Endothelial cell (in vitro differentiated cells): ENCODE results near the gene CUEDC1. TPM values are rescaled to one million over a fixed set of nuclear protein-coding genes. Genes with fewer than 3 reads are reported as not detected.

Experiments
- DNase-seq: peaks from one replicate; pipeline ENCODE4 v3.0.0; 2021; ENCODE audit warnings: low spot score
- H3K27ac Mint-ChIP-seq: one replicate; pipeline ENCODE4 v1.8.0; 2021; ENCODE audit warnings: mixed read lengths, inconsistent platforms; ENCODE audit not compliant: unreplicated experiment
- H3K27me3 Mint-ChIP-seq: one replicate; pipeline ENCODE4 v1.8.0; 2021; ENCODE audit warnings: mild to moderate bottlenecking, moderate library complexity, mixed read lengths, inconsistent platforms; ENCODE audit not compliant: unreplicated experiment
- H3K36me3 Mint-ChIP-seq: one replicate; pipeline ENCODE4 v1.8.0; 2021; ENCODE audit warnings: mild to moderate bottlenecking, low read depth, mixed read lengths, inconsistent platforms; ENCODE audit not compliant: unreplicated experiment
- H3K4me1 Mint-ChIP-seq: one replicate; pipeline ENCODE4 v1.8.0; 2021; ENCODE audit warnings: mild to moderate bottlenecking, mixed read lengths, inconsistent platforms; ENCODE audit not compliant: unreplicated experiment
- H3K4me3 Mint-ChIP-seq: one replicate; pipeline ENCODE4 v1.8.0; 2021; ENCODE audit warnings: mild to moderate bottlenecking, mixed read lengths, inconsistent platforms; ENCODE audit not compliant: unreplicated experiment
- H3K9me3 Mint-ChIP-seq: one replicate; pipeline ENCODE4 v1.8.0; 2021; ENCODE audit warnings: mixed read lengths, inconsistent platforms; ENCODE audit not compliant: unreplicated experiment
- total RNA-seq: library from RNA; stranded (reverse); fragmentation: NEBNext Ultra II Directional; extraction: Animal tissue kit (Norgen Biotek cat#: 25700); gene quantifications from one replicate; pipeline ENCODE4 v1.2.1, GENCODE V29; 2021; ENCODE audit not compliant: unreplicated experiment
- TF ChIP-seq, protein P1 (sequence below): fragments of 200-600 bp; sonication (generic); IDR thresholded peaks from one replicate; pipeline ENCODE4 v1.5.0; 2021; ENCODE audit warnings: antibody characterized with exemption; ENCODE audit not compliant: unreplicated experiment

Gene CUEDC1
- total RNA-seq, 1 donor from 2014 or later = 13.3 TPM

GRCh38 chr17:57858838-57859237 lies 96.4 kb downstream of the CUEDC1 start:
- no peaks in the 10 kb centered on the region for H3K9me3 Mint-ChIP-seq
- H3K27ac Mint-ChIP-seq = no peak overlapping the region
- peaks cover 6% of the 10 kb centered on the region for H3K27me3 Mint-ChIP-seq
- DNase-seq = no peak
- peaks cover 9% of the 10 kb centered on the region for H3K4me1 Mint-ChIP-seq
- no peaks in the 10 kb centered on the region for H3K36me3 Mint-ChIP-seq
- no peak overlapping the region for H3K4me3 Mint-ChIP-seq
- TF ChIP-seq, protein P1, sequence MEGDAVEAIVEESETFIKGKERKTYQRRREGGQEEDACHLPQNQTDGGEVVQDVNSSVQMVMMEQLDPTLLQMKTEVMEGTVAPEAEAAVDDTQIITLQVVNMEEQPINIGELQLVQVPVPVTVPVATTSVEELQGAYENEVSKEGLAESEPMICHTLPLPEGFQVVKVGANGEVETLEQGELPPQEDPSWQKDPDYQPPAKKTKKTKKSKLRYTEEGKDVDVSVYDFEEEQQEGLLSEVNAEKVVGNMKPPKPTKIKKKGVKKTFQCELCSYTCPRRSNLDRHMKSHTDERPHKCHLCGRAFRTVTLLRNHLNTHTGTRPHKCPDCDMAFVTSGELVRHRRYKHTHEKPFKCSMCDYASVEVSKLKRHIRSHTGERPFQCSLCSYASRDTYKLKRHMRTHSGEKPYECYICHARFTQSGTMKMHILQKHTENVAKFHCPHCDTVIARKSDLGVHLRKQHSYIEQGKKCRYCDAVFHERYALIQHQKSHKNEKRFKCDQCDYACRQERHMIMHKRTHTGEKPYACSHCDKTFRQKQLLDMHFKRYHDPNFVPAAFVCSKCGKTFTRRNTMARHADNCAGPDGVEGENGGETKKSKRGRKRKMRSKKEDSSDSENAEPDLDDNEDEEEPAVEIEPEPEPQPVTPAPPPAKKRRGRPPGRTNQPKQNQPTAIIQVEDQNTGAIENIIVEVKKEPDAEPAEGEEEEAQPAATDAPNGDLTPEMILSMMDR = no peak

DNA sequence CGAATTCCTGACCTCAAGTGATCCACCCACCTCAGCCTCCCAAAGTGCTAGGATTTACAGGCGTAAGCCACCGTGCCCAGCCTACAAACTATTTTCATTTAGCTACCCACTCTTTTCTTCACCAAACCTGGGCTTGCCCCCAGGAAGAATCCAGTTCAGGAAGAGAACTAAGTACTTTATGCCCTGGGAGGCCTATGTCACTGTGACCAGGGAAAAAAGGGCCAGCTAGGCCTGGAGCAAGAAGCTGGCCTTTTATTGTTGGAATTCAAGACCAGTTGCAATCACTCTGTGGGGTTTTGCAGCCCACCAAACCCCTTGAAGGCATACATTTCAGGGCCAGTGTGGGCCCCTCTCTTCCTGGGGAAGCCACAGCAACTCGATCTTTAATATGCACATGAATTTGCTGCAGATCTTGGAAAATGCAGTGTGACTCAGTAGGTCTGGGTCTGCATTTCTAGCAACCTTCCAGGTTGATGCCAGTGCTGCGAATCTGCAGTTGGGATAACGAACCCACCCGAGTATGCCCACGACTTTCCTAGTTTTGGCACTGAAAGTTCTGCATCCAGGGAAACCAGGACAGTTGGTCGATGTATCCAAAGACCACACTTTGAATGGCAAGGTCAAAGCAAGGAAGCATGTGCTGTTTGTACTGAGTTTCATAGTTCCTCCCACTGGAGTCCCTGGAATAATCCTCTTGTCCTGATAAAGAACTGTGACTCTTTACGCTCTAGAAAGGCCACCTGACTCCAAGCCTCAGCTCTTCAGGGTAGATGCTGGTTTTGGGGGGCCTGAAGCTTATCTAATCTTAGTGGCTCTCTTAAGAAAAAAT lies 98.2 kb downstream of the CUEDC1 start:
- TF ChIP-seq, protein P1 = no peak
- Mint-ChIP-seq H3K27ac (no peak overlapping the region), H3K36me3 (no peaks in the 10 kb centered on the region), H3K4me3 (no peak overlapping the region), H3K9me3 (no peaks in the 10 kb centered on the region), H3K4me1 (peaks cover 9% of the 10 kb centered on the region), H3K27me3 (peaks cover 3% of the 10 kb centered on the region)
- DNase-seq = no peak

- peaks cover 8% of the 10 kb centered on the region for H3K4me1 Mint-ChIP-seq
- H3K4me3 Mint-ChIP-seq = no peak overlapping the region
- H3K9me3 Mint-ChIP-seq = no peaks in the 10 kb centered on the region
- no peaks in the 10 kb centered on the region for H3K36me3 Mint-ChIP-seq
- peaks cover under 1% of the 10 kb centered on the region for H3K27me3 Mint-ChIP-seq
- no peak overlapping the region for H3K27ac Mint-ChIP-seq
- TF ChIP-seq, protein P1 = no peak
- no peak for DNase-seq
Measured at GRCh38 chr17:57855391-57856035, 99.7 kb downstream of the CUEDC1 start.

- H3K27ac Mint-ChIP-seq = no peak overlapping the region
- peaks cover 2% of the 10 kb centered on the region for H3K27me3 Mint-ChIP-seq
- TF ChIP-seq, protein P1 = no peak
- H3K4me1 Mint-ChIP-seq = peaks cover 21% of the 10 kb centered on the region
- H3K9me3 Mint-ChIP-seq = no peaks in the 10 kb centered on the region
- H3K36me3 Mint-ChIP-seq = peaks cover 3% of the 10 kb centered on the region
- H3K4me3 Mint-ChIP-seq = no peak overlapping the region
- DNase-seq = no peak
Measured at GRCh38 chr17:57853695-57854094, 101.5 kb downstream of the CUEDC1 start.

GRCh38 chr17:57852955-57853328 lies 102.3 kb downstream of the CUEDC1 start:
- Mint-ChIP-seq H3K9me3 (no peaks in the 10 kb centered on the region), H3K27ac (no peak overlapping the region), H3K27me3 (peaks cover 2% of the 10 kb centered on the region), H3K4me1 (peaks cover 21% of the 10 kb centered on the region), H3K36me3 (peaks cover 3% of the 10 kb centered on the region), H3K4me3 (no peak overlapping the region)
- no peak for DNase-seq
- TF ChIP-seq, protein P1 = no peak
